M059J (cell line): ENCODE data around the gene CAPZB. TPM values are rescaled to one million over a fixed set of nuclear protein-coding genes. Genes with fewer than 3 reads are reported as not detected.
"Not testable (repeated sequence)": the region's sequence is repeated elsewhere in the genome, so short reads cannot be mapped to it uniquely, and the experiment has no call there.

Experiments
- DNase-seq: peaks from one replicate; pipeline ENCODE4 v3.0.0-alpha.2; 2012; ENCODE audit warnings: low read depth
- total RNA-seq: library from RNA; depleted of rRNA; stranded (reverse); fragments of >200 nt; shearing (Covaris generic); gene quantifications from 2 replicates; pipeline ENCODE4 v1.2.3, GENCODE V29; 2014; rRNA removed

The CAPZB gene
- total RNA-seq, result 183 and 192 TPM in 2 replicates

- peak; percentile 89 for DNase-seq
Measured at GRCh38 chr1:19485362-19486187, at the start of gene CAPZB. TSS of gene CAPZB (minus strand) at chr1:19485539. CDS start at chr1:19485438, 101 bp downstream.

GRCh38 chr1:19534281-19534680 is 48.9 kb upstream of the CAPZB start:
- DNase-seq, result peak; percentile 7

GRCh38 chr1:19533626-19534025 is 48.3 kb upstream of the CAPZB start:
- no peak for DNase-seq

GRCh38 chr1:19532519-19532918 is 47.2 kb upstream of the CAPZB start:
- no peak for DNase-seq

- no peak for DNase-seq
Measured at GRCh38 chr1:19529664-19530063, 44.3 kb upstream of the CAPZB start.

GRCh38 chr1:19528438-19528837 is 43.1 kb upstream of the CAPZB start:
- DNase-seq, result no peak

- DNase-seq, result peak; percentile 20
Measured at GRCh38 chr1:19525607-19526545, 40.5 kb upstream of the CAPZB start.

- no peak for DNase-seq
Measured at GRCh38 chr1:19524791-19525190, 39.5 kb upstream of the CAPZB start.

GRCh38 chr1:19522570-19522969 is 37.2 kb upstream of the CAPZB start:
- DNase-seq, result not testable (repeated sequence)

- no peak for DNase-seq
Measured at GRCh38 chr1:19521411-19521810, 36.1 kb upstream of the CAPZB start.

- DNase-seq, result no peak
Measured at GRCh38 chr1:19517017-19517416, 31.7 kb upstream of the CAPZB start.

GRCh38 chr1:19515201-19515600 is 29.9 kb upstream of the CAPZB start:
- no peak for DNase-seq

- DNase-seq, result no peak
Measured at GRCh38 chr1:19514391-19514831, 29.1 kb upstream of the CAPZB start.

- peak; percentile 37 for DNase-seq
Measured at GRCh38 chr1:19512545-19512944, 27.2 kb upstream of the CAPZB start.

- no peak for DNase-seq
Measured at GRCh38 chr1:19511116-19511515, 25.8 kb upstream of the CAPZB start.

- not testable (repeated sequence) for DNase-seq
Measured at GRCh38 chr1:19509647-19510046, 24.3 kb upstream of the CAPZB start.

- DNase-seq, result no peak
Measured at GRCh38 chr1:19507516-19507915, 22.2 kb upstream of the CAPZB start.

GRCh38 chr1:19505693-19506457 is 20.5 kb upstream of the CAPZB start:
- DNase-seq, result no peak

GRCh38 chr1:19504796-19505692 is 19.7 kb upstream of the CAPZB start:
- DNase-seq, result peak; percentile 90

- DNase-seq, result not testable (repeated sequence)
Measured at GRCh38 chr1:19502284-19502683, 16.9 kb upstream of the CAPZB start.

GRCh38 chr1:19499887-19500286 is 14.5 kb upstream of the CAPZB start:
- DNase-seq, result not testable (repeated sequence)
